ENCODE results near the gene CDKN2B. TPM values are rescaled to one million over a fixed set of nuclear protein-coding genes. Genes with fewer than 3 reads are reported as not detected.

The CDKN2B gene
- total RNA-seq, 2 donors from 2014 or later, result 6.0 to 9.6 TPM

GRCh38 chr9:22037954-22038690 lies 29.0 kb upstream of the CDKN2B start:
- no peak overlapping the region for H3K27ac ChIP-seq
- no peak overlapping the region for H3K4me3 ChIP-seq
- H3K27me3 ChIP-seq, result no peaks in the 10 kb centered on the region
- 9% methylated on average over 2 of the region's 2 CpGs for WGBS, 2 donors
- ATAC-seq (no peak), DNase-seq (no peak)
- intact Hi-C loops (cut with DNase I), result no loop called here
- no peaks in the 10 kb centered on the region for H3K36me3 ChIP-seq (replicated peaks in 1 of 2; ENCODE audit: insufficient read depth in 1 of 2, low read depth in 2 of 2)
- peak in 6 of 7 experiments; percentile 42 to 61 (median 54) for TF ChIP-seq CTCF (IDR thresholded peaks at IDR 0.05)
- TF ChIP-seq POLR2A (IDR thresholded peaks at IDR 0.05), result no peak
- H3K9me3 ChIP-seq, result no peaks in the 10 kb centered on the region
- H3K4me1 ChIP-seq, result peaks cover 40% of the 10 kb centered on the region

- 70 to 71% methylated on average over 4 of the region's 4 CpGs for WGBS, 2 donors
- no peak for TF ChIP-seq CTCF (IDR thresholded peaks at IDR 0.05)
- no peak for TF ChIP-seq POLR2A (IDR thresholded peaks at IDR 0.05)
- Histone ChIP-seq H3K27me3 (no peaks in the 10 kb centered on the region), H3K4me1 (peaks cover 35% of the 10 kb centered on the region), H3K4me3 (no peak overlapping the region), H3K36me3 (replicated peaks in 1 of 2; ENCODE audit: insufficient read depth in 1 of 2, low read depth in 2 of 2) (no peaks in the 10 kb centered on the region), H3K9me3 (no peaks in the 10 kb centered on the region), H3K27ac (no peak overlapping the region)
- intact Hi-C loops (cut with DNase I), result no loop called here
- no peak for DNase-seq
- no peak for ATAC-seq
These were observed 27.9 kb upstream of the CDKN2B start for GRCh38 chr9:22036866-22037626.

- Histone ChIP-seq H3K9me3 (no peaks in the 10 kb centered on the region), H3K4me1 (peaks cover 24% of the 10 kb centered on the region), H3K27me3 (no peaks in the 10 kb centered on the region), H3K4me3 (no peak overlapping the region), H3K36me3 (replicated peaks in 1 of 2; ENCODE audit: insufficient read depth in 1 of 2, low read depth in 2 of 2) (no peaks in the 10 kb centered on the region), H3K27ac (no peak overlapping the region)
- TF ChIP-seq POLR2A (IDR thresholded peaks at IDR 0.05), result no peak
- TF ChIP-seq CTCF (IDR thresholded peaks at IDR 0.05), result no peak
- ATAC-seq, result no peak
- WGBS, 2 donors, result 78 to 98% methylated on average over 2 of the region's 2 CpGs
- intact Hi-C loops (cut with DNase I), result no loop called here
- DNase-seq, result no peak
These were observed 26.5 kb upstream of the CDKN2B start for GRCh38 chr9:22035591-22036011.

GRCh38 chr9:22033012-22033630 lies 24.0 kb upstream of the CDKN2B start:
- Histone ChIP-seq H3K4me3 (no peak overlapping the region), H3K27ac (no peak overlapping the region), H3K4me1 (peaks cover 18% of the 10 kb centered on the region), H3K27me3 (no peaks in the 10 kb centered on the region), H3K9me3 (no peaks in the 10 kb centered on the region), H3K36me3 (replicated peaks in 1 of 2; ENCODE audit: insufficient read depth in 1 of 2, low read depth in 2 of 2) (no peaks in the 10 kb centered on the region)
- intact Hi-C loops (cut with DNase I), result no loop called here
- DNase-seq (no peak), ATAC-seq (no peak)
- WGBS, 2 donors, result 71 to 86% methylated on average over 8 of the region's 8 CpGs
- no peak for TF ChIP-seq CTCF (IDR thresholded peaks at IDR 0.05)
- TF ChIP-seq POLR2A (IDR thresholded peaks at IDR 0.05), result no peak
